CD14-positive monocyte (primary cell): Measurements from ENCODE around the gene SPACDR. TPM values are rescaled to one million over a fixed set of nuclear protein-coding genes. Genes with fewer than 3 reads are reported as not detected.
"Not testable (repeated sequence)": the region's sequence is repeated elsewhere in the genome, so short reads cannot be mapped to it uniquely, and the experiment has no call there.

Experiments
- DNase-seq, 3 donors: peaks; one replicate each; pipeline ENCODE4 v3.0.0-alpha.2; 2011 to 2022
- H2AFZ ChIP-seq: 2 replicates; pipeline ENCODE4 v1.6.0; 2012; ENCODE audit warnings: mild to moderate bottlenecking, low read depth, low read length, inconsistent platforms; ENCODE audit not compliant: insufficient read depth, poor library complexity, severe bottlenecking
- H3K27ac ChIP-seq, 2 donors: 1 replicate in 1 of 2; 2 replicates in 1 of 2; pipeline ENCODE4 v1.5.1; 2012 to 2013; ENCODE audit warnings: low read length in 2 of 2, control low read depth in 1 of 2, inconsistent platforms in 1 of 2, low read depth in 1 of 2, mild to moderate bottlenecking in 1 of 2
- H3K27me3 ChIP-seq, 2 donors: one replicate each; pipeline versions ENCODE4 v1.6.0 to v1.6.1; 2011 to 2013; ENCODE audit warnings: low read length in 2 of 2; ENCODE audit not compliant: control insufficient read depth in 2 of 2, insufficient read depth in 2 of 2
- H3K36me3 ChIP-seq, 2 donors: replicated peaks in 1 of 2; 1 replicate in 1 of 2; 2 replicates in 1 of 2; pipeline versions ENCODE4 v1.5.1 to v1.6.1; 2012 to 2013; ENCODE audit warnings: low read length in 2 of 2, control low read depth in 1 of 2, inconsistent platforms in 1 of 2, mild to moderate bottlenecking in 1 of 2; ENCODE audit not compliant: insufficient read depth in 2 of 2, control insufficient read depth in 1 of 2
- H3K4me1 ChIP-seq, 2 donors: 1 replicate in 1 of 2; 2 replicates in 1 of 2; pipeline versions ENCODE4 v1.5.1 to v1.6.1; 2012 to 2013; ENCODE audit warnings: low read length in 2 of 2, control low read depth in 1 of 2, inconsistent platforms in 1 of 2, mild to moderate bottlenecking in 1 of 2, moderate library complexity in 1 of 2; ENCODE audit not compliant: insufficient read depth in 2 of 2, control insufficient read depth in 1 of 2
- H3K4me2 ChIP-seq: replicated peaks from 2 replicates; pipeline ENCODE3; 2012; ENCODE audit warnings: low read length, moderate library complexity, mild to moderate bottlenecking; ENCODE audit not compliant: poor library complexity, severe bottlenecking; ENCODE audit errors: extremely low read depth
- H3K4me3 ChIP-seq, 3 experiments: fragments of 200-600 bp in 1 of 3; sonication (generic) in 1 of 3; replicated peaks in 1 of 3; 1 replicate in 2 of 3; 2 replicates in 1 of 3; pipeline ENCODE4 v1.5.1; 2011 to 2013; ENCODE audit warnings: low read length in 3 of 3, mild to moderate bottlenecking in 3 of 3, control low read depth in 2 of 3, low read depth in 2 of 3, inconsistent platforms in 1 of 3, moderate library complexity in 1 of 3
- H3K79me2 ChIP-seq: 2 replicates; pipeline ENCODE4 v1.6.0; 2012; ENCODE audit warnings: mild to moderate bottlenecking, control low read depth, inconsistent platforms, low read length, moderate library complexity; ENCODE audit not compliant: insufficient read depth
- H3K9ac ChIP-seq: 2 replicates; pipeline ENCODE4 v1.6.0; 2017; ENCODE audit warnings: low read length, mild to moderate bottlenecking; ENCODE audit not compliant: insufficient read depth, poor library complexity, severe bottlenecking
- H3K9me3 ChIP-seq, 2 donors: replicated peaks in 1 of 2; 1 replicate in 1 of 2; 2 replicates in 1 of 2; pipeline versions ENCODE4 v1.5.1 to v1.6.1; 2012 to 2013; ENCODE audit warnings: low read length in 2 of 2, control low read depth in 1 of 2; ENCODE audit not compliant: control insufficient read depth in 1 of 2, insufficient read depth in 1 of 2
- H4K20me1 ChIP-seq: 2 replicates; pipeline ENCODE4 v1.6.0; 2012; ENCODE audit warnings: mild to moderate bottlenecking, low read length, control low read depth, moderate library complexity; ENCODE audit not compliant: insufficient read depth
- H3K27ac Mint-ChIP-seq, 7 donors: one replicate each; pipeline ENCODE4 v1.8.0; 2020; ENCODE audit warnings: mild to moderate bottlenecking in 7 of 7, mixed read lengths in 7 of 7, moderate library complexity in 6 of 7, inconsistent platforms in 2 of 7
- H3K27me3 Mint-ChIP-seq, 3 donors: one replicate each; pipeline ENCODE4 v1.8.0; 2021 to 2022; ENCODE audit warnings: low read depth in 3 of 3, mild to moderate bottlenecking in 3 of 3, mixed read lengths in 3 of 3, moderate library complexity in 3 of 3, inconsistent platforms in 1 of 3
- H3K36me3 Mint-ChIP-seq, 2 donors: one replicate each; pipeline ENCODE4 v1.8.0; 2020; ENCODE audit warnings: mixed read lengths in 2 of 2, inconsistent platforms in 1 of 2, mild to moderate bottlenecking in 1 of 2
- H3K4me1 Mint-ChIP-seq: one replicate; pipeline ENCODE4 v1.8.0; 2020; ENCODE audit warnings: mild to moderate bottlenecking, mixed read lengths
- H3K4me3 Mint-ChIP-seq, 2 donors: one replicate each; pipeline ENCODE4 v1.8.0; 2020; ENCODE audit warnings: mild to moderate bottlenecking in 2 of 2, mixed read lengths in 2 of 2, moderate library complexity in 1 of 2
- H3K9me3 Mint-ChIP-seq, 7 donors: one replicate each; pipeline ENCODE4 v1.8.0; 2020 to 2022; ENCODE audit warnings: mixed read lengths in 7 of 7, mild to moderate bottlenecking in 6 of 7, moderate library complexity in 6 of 7, inconsistent platforms in 2 of 7
- CTCF ChIP-seq: fragments of 200-600 bp; IDR thresholded peaks from one replicate; pipeline ENCODE4 v1.8.0; 2022; ENCODE audit warnings: antibody characterized with exemption, mild to moderate bottlenecking
- WGBS: methylation state at CpG from one replicate; pipeline ENCODE4 v1.1.5; 2013; ENCODE audit warnings: missing lambda C conversion rate; ENCODE audit not compliant: insufficient coverage; 5-methylcytosine and 5-hydroxymethylcytosine counted together
- intact Hi-C, 2 donors: fragments of 100-400 bp; cut with micrococcal nuclease; formaldehyde crosslinking; loops; one replicate each; pipeline versions ENCODE4 v1.15.0 to v1.15.1; 2023
- polyA plus RNA-seq, 3 donors: library from polyadenylated mRNA; depleted of rRNA in 1 of 3; unstranded in 2 of 3; stranded (reverse) in 1 of 3; fragments of 300-500 nt in 2 of 3; fragments of >200 nt in 1 of 3; fragmentation: Illumina TruSeq in 2 of 3; gene quantifications; 1 replicate in 2 of 3; 2 replicates in 1 of 3; pipeline ENCODE4 v1.2.3, GENCODE V29; 2012 to 2021

Gene SPACDR
- polyA plus RNA-seq, 3 donors: 0.40 to 2.5 TPM; not detected in 1

- 67% methylated on average over 1 of the region's 2 CpGs for WGBS
- H3K36me3 ChIP-seq, H3K79me2 ChIP-seq, H3K9ac ChIP-seq, H3K27ac ChIP-seq, H3K9me3 ChIP-seq, H3K4me3 Mint-ChIP-seq, H3K4me3 ChIP-seq, H3K4me1 ChIP-seq, DNase-seq, H3K4me2 ChIP-seq, H3K9me3 Mint-ChIP-seq, H3K36me3 Mint-ChIP-seq, H3K4me1 Mint-ChIP-seq, H3K27ac Mint-ChIP-seq, H3K27me3 ChIP-seq, H2AFZ ChIP-seq, intact Hi-C loops, H4K20me1 ChIP-seq: not testable (repeated sequence)
- peaks cover 10 to 18% (median 16%) of the 10 kb centered on the region in 3 donors for H3K27me3 Mint-ChIP-seq
These were observed 36.7 kb upstream of the SPACDR start for GRCh38 chr7:100500743-100501142.

- Mint-ChIP-seq H3K36me3 (peaks cover 0 to 3% of the 10 kb centered on the region in 2 donors), H3K27me3 (peaks cover 45 to 60% (median 46%) of the 10 kb centered on the region in 3 donors), H3K27ac (peak overlapping the region in 1 of 7 donors; percentile 12), H3K9me3 (peaks cover 0 to 4% (median 1%) of the 10 kb centered on the region in 7 donors), H3K4me1 (peaks cover 9% of the 10 kb centered on the region), H3K4me3 (no peak overlapping the region)
- peaks cover 5 to 26% of the 10 kb centered on the region in 2 donors for H3K27me3 ChIP-seq
- H3K79me2 ChIP-seq: no peaks in the 10 kb centered on the region
- H3K4me3 ChIP-seq: no peak overlapping the region
- H3K9me3 ChIP-seq: no peaks in the 10 kb centered on the region
- WGBS: 90% methylated on average over 2 of the region's 6 CpGs
- no peaks in the 10 kb centered on the region for H4K20me1 ChIP-seq
- intact Hi-C loops: no loop called here
- no peak for TF ChIP-seq CTCF
- H2AFZ ChIP-seq: no peak overlapping the region
- H3K4me1 ChIP-seq: peaks cover 4 to 13% of the 10 kb centered on the region in 2 donors
- H3K27ac ChIP-seq: no peak overlapping the region
- H3K36me3 ChIP-seq: no peaks in the 10 kb centered on the region
- no peak overlapping the region for H3K4me2 ChIP-seq
- no peak for DNase-seq
- H3K9ac ChIP-seq: no peak overlapping the region
These were observed 32.4 kb upstream of the SPACDR start for GRCh38 chr7:100496509-100496908.
